Inflammatory macrophage treated with lipopolysaccharide for 4 hours (primary cell): ENCODE measurements around the gene ORM1.
A peak's percentile ranks its signal among the peaks of the same experiment; 100 is the strongest.

Experiments
- DNase-seq: peaks from one replicate; pipeline ENCODE4 v3.0.0-alpha.2; 2020

The ORM1 gene

GRCh38 chr9:114344692-114345091 is 21.8 kb downstream of the ORM1 start:
- no peak for DNase-seq

GRCh38 chr9:114345493-114346065 is 22.7 kb downstream of the ORM1 start:
- no peak for DNase-seq

- no peak for DNase-seq
These were observed 23.2 kb downstream of the ORM1 start for GRCh38 chr9:114346146-114346545.

- DNase-seq: no peak
These were observed 24.8 kb downstream of the ORM1 start for GRCh38 chr9:114347675-114348074.

GRCh38 chr9:114348261-114348905 is 25.5 kb downstream of the ORM1 start:
- no peak for DNase-seq

GRCh38 chr9:114348906-114349482 is 26.1 kb downstream of the ORM1 start:
- DNase-seq: peak; percentile 100

GRCh38 chr9:114349713-114350480 is 27.0 kb downstream of the ORM1 start:
- DNase-seq: no peak

GRCh38 chr9:114350636-114351401 is 27.9 kb downstream of the ORM1 start:
- peak; percentile 62 for DNase-seq

- peak; percentile 59 for DNase-seq
These were observed 29.0 kb downstream of the ORM1 start for GRCh38 chr9:114351932-114352331.

GRCh38 chr9:114355821-114356220 is 32.9 kb downstream of the ORM1 start:
- DNase-seq: no peak

GRCh38 chr9:114356792-114357191 is 33.9 kb downstream of the ORM1 start:
- DNase-seq: no peak

- no peak for DNase-seq
These were observed 34.5 kb downstream of the ORM1 start for GRCh38 chr9:114357360-114357759.

- no peak for DNase-seq
These were observed 35.0 kb downstream of the ORM1 start for GRCh38 chr9:114357911-114358328.

GRCh38 chr9:114359801-114360200 is 36.9 kb downstream of the ORM1 start:
- DNase-seq: no peak

GRCh38 chr9:114361542-114361941 is 38.6 kb downstream of the ORM1 start:
- no peak for DNase-seq

GRCh38 chr9:114362394-114362793 is 39.5 kb downstream of the ORM1 start:
- no peak for DNase-seq

- no peak for DNase-seq
These were observed 40.5 kb downstream of the ORM1 start for GRCh38 chr9:114363424-114363823.

- peak; percentile 77 for DNase-seq
These were observed 41.5 kb downstream of the ORM1 start for GRCh38 chr9:114364134-114365041.

- no peak for DNase-seq
These were observed 42.3 kb downstream of the ORM1 start for GRCh38 chr9:114365194-114365593.

- peak; percentile 42 for DNase-seq
These were observed 43.6 kb downstream of the ORM1 start for GRCh38 chr9:114366334-114367128.

GRCh38 chr9:114367366-114367765 is 44.5 kb downstream of the ORM1 start:
- no peak for DNase-seq
